Esophagus squamous epithelium (tissue), 4 donors: ENCODE results near the gene TAF4B.

Source experiments
- POLR2A ChIP-seq, 4 donors: fragments of 450-650 bp; IDR thresholded peaks; one replicate each; pipeline ENCODE4 v1.6.1; 2017; ENCODE audit warnings: antibody characterized with exemption in 4 of 4, mild to moderate bottlenecking in 4 of 4, moderate library complexity in 3 of 4
- TF ChIP-seq, protein P1 (sequence below), 6 experiments: fragments of 450-650 bp in 4 of 6; fragments of 200-600 bp in 2 of 6; sonication (generic) in 2 of 6; IDR thresholded peaks; one replicate each; pipeline ENCODE4 v1.5.1; 2016 to 2019; ENCODE audit warnings: antibody characterized with exemption in 6 of 6, mild to moderate bottlenecking in 4 of 6, moderate library complexity in 4 of 6

- TF ChIP-seq, protein P1, sequence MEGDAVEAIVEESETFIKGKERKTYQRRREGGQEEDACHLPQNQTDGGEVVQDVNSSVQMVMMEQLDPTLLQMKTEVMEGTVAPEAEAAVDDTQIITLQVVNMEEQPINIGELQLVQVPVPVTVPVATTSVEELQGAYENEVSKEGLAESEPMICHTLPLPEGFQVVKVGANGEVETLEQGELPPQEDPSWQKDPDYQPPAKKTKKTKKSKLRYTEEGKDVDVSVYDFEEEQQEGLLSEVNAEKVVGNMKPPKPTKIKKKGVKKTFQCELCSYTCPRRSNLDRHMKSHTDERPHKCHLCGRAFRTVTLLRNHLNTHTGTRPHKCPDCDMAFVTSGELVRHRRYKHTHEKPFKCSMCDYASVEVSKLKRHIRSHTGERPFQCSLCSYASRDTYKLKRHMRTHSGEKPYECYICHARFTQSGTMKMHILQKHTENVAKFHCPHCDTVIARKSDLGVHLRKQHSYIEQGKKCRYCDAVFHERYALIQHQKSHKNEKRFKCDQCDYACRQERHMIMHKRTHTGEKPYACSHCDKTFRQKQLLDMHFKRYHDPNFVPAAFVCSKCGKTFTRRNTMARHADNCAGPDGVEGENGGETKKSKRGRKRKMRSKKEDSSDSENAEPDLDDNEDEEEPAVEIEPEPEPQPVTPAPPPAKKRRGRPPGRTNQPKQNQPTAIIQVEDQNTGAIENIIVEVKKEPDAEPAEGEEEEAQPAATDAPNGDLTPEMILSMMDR (IDR thresholded peaks at IDR 0.05), result no peak
- no peak for TF ChIP-seq POLR2A (IDR thresholded peaks at IDR 0.05)
Measured at GRCh38 chr18:26225022-26225693, 1.1 kb upstream of the TAF4B start.
